Esophagus squamous epithelium (tissue), 5 donors: ENCODE data around the gene GIT1. TPM values are rescaled to one million over a fixed set of nuclear protein-coding genes. Genes with fewer than 3 reads are reported as not detected.

Experiments
- DNase-seq: peaks from one replicate; lab custom pipeline; 2025; lab: John Stamatoyannopoulos, UW
- H3K27ac ChIP-seq, 4 donors: fragments of 200-600 bp; sonication (generic); one replicate each; pipeline ENCODE4 v1.5.1; 2016 to 2019; ENCODE audit warnings: mild to moderate bottlenecking in 1 of 4
- H3K27me3 ChIP-seq, 4 donors: fragments of 200-600 bp; sonication (generic); 1 replicate in 3 of 4; 2 replicates in 1 of 4; pipeline versions ENCODE4 v1.5.1 to v1.6.0; 2017 to 2021; ENCODE audit warnings: antibody characterized with exemption in 1 of 4
- H3K36me3 ChIP-seq, 3 donors: fragments of 200-600 bp; sonication (generic); one replicate each; pipeline ENCODE4 v1.5.1; 2016 to 2019
- H3K4me1 ChIP-seq, 3 donors: fragments of 200-600 bp; sonication (generic); one replicate each; pipeline ENCODE4 v1.5.1; 2017 to 2019
- H3K4me3 ChIP-seq, 4 donors: fragments of 200-600 bp; sonication (generic); 1 replicate in 3 of 4; 2 replicates in 1 of 4; pipeline ENCODE4 v1.5.1; 2016 to 2019; ENCODE audit warnings: mild to moderate bottlenecking in 2 of 4, moderate library complexity in 1 of 4
- H3K9me3 ChIP-seq, 3 donors: fragments of 200-600 bp; sonication (generic); one replicate each; pipeline ENCODE4 v1.5.1; 2016 to 2019
- CTCF ChIP-seq, 6 experiments: fragments of 450-650 bp in 4 of 6; fragments of 200-600 bp in 2 of 6; sonication (generic) in 2 of 6; IDR thresholded peaks; one replicate each; pipeline ENCODE4 v1.5.1; 2016 to 2019; ENCODE audit warnings: antibody characterized with exemption in 6 of 6, mild to moderate bottlenecking in 4 of 6, moderate library complexity in 4 of 6
- POLR2A ChIP-seq, 4 donors: fragments of 450-650 bp; IDR thresholded peaks; one replicate each; pipeline ENCODE4 v1.6.1; 2017; ENCODE audit warnings: antibody characterized with exemption in 4 of 4, mild to moderate bottlenecking in 4 of 4, moderate library complexity in 3 of 4
- WGBS, 2 donors: methylation state at CpG; one replicate each; pipeline ENCODE4 v1.1.5; 2018; 5-methylcytosine and 5-hydroxymethylcytosine counted together
- intact Hi-C: fragments of 100-400 bp; cut with DNase I; formaldehyde crosslinking; loops from one replicate; pipeline ENCODE4 v1.15.0; 2022
- total RNA-seq, 4 donors: library from RNA; depleted of rRNA; stranded (reverse); fragments of >200 nt; gene quantifications; one replicate each; pipeline ENCODE4 v1.1.0, GENCODE V29; 2016
- donor health status: DM: yes; HTN: yes; CAD: no.

Gene GIT1, protein sequence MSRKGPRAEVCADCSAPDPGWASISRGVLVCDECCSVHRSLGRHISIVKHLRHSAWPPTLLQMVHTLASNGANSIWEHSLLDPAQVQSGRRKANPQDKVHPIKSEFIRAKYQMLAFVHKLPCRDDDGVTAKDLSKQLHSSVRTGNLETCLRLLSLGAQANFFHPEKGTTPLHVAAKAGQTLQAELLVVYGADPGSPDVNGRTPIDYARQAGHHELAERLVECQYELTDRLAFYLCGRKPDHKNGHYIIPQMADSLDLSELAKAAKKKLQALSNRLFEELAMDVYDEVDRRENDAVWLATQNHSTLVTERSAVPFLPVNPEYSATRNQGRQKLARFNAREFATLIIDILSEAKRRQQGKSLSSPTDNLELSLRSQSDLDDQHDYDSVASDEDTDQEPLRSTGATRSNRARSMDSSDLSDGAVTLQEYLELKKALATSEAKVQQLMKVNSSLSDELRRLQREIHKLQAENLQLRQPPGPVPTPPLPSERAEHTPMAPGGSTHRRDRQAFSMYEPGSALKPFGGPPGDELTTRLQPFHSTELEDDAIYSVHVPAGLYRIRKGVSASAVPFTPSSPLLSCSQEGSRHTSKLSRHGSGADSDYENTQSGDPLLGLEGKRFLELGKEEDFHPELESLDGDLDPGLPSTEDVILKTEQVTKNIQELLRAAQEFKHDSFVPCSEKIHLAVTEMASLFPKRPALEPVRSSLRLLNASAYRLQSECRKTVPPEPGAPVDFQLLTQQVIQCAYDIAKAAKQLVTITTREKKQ
- total RNA-seq: 10 to 100 TPM; 24.0 to 45.4 (median 29.6) TPM

GRCh38 chr17:29589524-29590410 lies at the start of gene GIT1:
Gene GIT1 (minus strand): TSS chr17:29589648. CDS start chr17:29589378, 270 bp downstream.
- TF ChIP-seq CTCF (IDR thresholded peaks at IDR 0.05) (peak in 1 of 6 experiments; percentile 19), POLR2A (IDR thresholded peaks at IDR 0.05) (peak in 3 of 4 donors; percentile 28 to 72 (median 38))
- Histone ChIP-seq H3K9me3 (no peaks in the 10 kb centered on the region), H3K27me3 (no peaks in the 10 kb centered on the region), H3K27ac (peak within 1 kb of the TSS; percentile 91 to 95 (median 92)), H3K4me1 (peaks cover 65 to 89% (median 66%) of the 10 kb centered on the region in 3 donors), H3K36me3 (no peaks in the 10 kb centered on the region), H3K4me3 (peak within 1 kb of the TSS; percentile 70 to 91 (median 84))
- intact Hi-C loops: no loop called here
- DNase-seq: no peak
- 0 to 9% methylated on average over 2 to 9 of the region's 70 CpGs for WGBS, 2 donors

GRCh38 chr17:29633886-29634285 lies 44.4 kb upstream of the GIT1 start:
- TF ChIP-seq CTCF (IDR thresholded peaks at IDR 0.05): no peak
- TF ChIP-seq POLR2A (IDR thresholded peaks at IDR 0.05): no peak
- Histone ChIP-seq H3K4me3 (no peak overlapping the region), H3K27ac (no peak overlapping the region), H3K9me3 (no peaks in the 10 kb centered on the region), H3K27me3 (no peaks in the 10 kb centered on the region), H3K36me3 (peaks cover 10 to 82% (median 16%) of the 10 kb centered on the region in 3 donors), H3K4me1 (peaks cover 2 to 14% (median 4%) of the 10 kb centered on the region in 3 donors)
- no peak for DNase-seq
- WGBS, 2 donors: 89 to 93% methylated on average over 3 of the region's 3 CpGs
- intact Hi-C loops: no loop called here

DNA sequence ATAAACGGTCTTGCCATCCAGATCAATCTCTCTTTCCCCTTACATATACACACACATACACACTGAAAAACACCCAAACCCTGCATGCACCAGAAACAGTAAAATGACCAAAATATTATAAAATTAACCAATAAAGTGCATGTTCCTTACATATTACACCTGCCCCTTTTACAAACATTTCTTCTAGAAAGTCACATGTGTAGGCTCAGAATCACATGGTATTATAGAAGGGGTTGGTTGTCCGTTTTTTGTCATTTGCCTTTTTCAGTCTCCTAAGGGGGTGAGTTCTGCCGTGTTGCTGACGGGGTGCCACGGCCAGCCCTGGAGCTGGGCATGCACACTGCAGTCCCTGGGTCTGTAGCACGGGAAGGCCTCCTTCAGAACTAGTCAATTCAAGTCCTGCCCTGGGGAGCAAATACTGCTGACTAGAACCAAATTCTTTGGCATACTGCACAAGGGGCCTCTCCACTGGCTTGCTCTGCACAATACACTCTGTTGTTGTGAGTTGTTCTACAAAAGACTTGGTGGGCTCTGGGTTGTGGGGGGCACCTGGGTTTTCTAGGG lies 41.3 kb upstream of the GIT1 start:
- no peaks in the 10 kb centered on the region for H3K27me3 ChIP-seq
- no peak overlapping the region for H3K4me3 ChIP-seq
- intact Hi-C loops: no loop called here
- TF ChIP-seq POLR2A (IDR thresholded peaks at IDR 0.05): no peak
- no peak for TF ChIP-seq CTCF (IDR thresholded peaks at IDR 0.05)
- H3K4me1 ChIP-seq: peaks cover 0 to 39% (median 0%) of the 10 kb centered on the region in 3 donors
- peaks cover 4 to 64% (median 8%) of the 10 kb centered on the region in 3 donors for H3K36me3 ChIP-seq
- no peak for DNase-seq
- H3K27ac ChIP-seq: no peak overlapping the region
- H3K9me3 ChIP-seq: no peaks in the 10 kb centered on the region
- WGBS, 2 donors: 61 to 80% methylated on average over 5 to 6 of the region's 6 CpGs

DNA sequence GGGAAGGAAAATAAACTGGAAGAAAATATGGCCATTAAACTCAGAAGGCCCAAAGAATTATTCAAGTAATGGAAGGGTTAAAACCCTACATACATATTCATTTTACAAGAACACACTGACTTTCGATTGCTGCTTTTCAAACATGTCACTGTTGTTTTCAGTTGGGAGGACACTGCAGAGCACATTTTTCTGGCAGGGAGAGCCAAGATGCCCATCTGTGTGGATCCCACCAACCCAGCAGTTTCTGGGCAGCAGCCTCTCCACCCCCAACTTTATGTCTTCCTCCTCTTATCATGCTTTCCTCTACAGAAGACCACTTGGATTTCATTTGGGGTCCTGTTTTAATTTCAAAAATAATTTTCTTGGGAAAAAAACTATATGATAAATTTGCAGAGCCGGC lies 40.4 kb upstream of the GIT1 start:
- Histone ChIP-seq H3K27me3 (no peaks in the 10 kb centered on the region), H3K27ac (no peak overlapping the region), H3K4me3 (no peak overlapping the region), H3K9me3 (no peaks in the 10 kb centered on the region), H3K4me1 (peaks cover 0 to 48% (median 0%) of the 10 kb centered on the region in 3 donors), H3K36me3 (peaks cover 0 to 55% (median 6%) of the 10 kb centered on the region in 3 donors)
- TF ChIP-seq CTCF (IDR thresholded peaks at IDR 0.05) (no peak), POLR2A (IDR thresholded peaks at IDR 0.05) (no peak)
- intact Hi-C loops: no loop called here
- WGBS, 2 donors: 68 to 74% methylated on average over 2 of the region's 2 CpGs
- no peak for DNase-seq
